RWPE1 (cell line): Measurements from ENCODE around the gene NIN.

Experiments
- CTCF ChIA-PET: fragments of 350-600 bp; sonication (Branson Sonifier 250); formaldehyde crosslinking; extraction: SDS; loops from one replicate; lab custom pipeline; 2021; lab: Yijun Ruan, JAX
- POLR2A ChIA-PET: fragments of 400-600 bp; formaldehyde crosslinking; extraction: SDS; loops from one replicate; lab custom pipeline; 2020; ENCODE audit warnings: antibody characterized with exemption; ENCODE audit not compliant: low non-redundant PET; lab: Yijun Ruan, JAX
- DNase-seq: peaks from one replicate; pipeline ENCODE4 v3.0.0; 2012; ENCODE audit warnings: low spot score
- H3K27ac ChIP-seq: fragments of 450-650 bp; 2 replicates; pipeline ENCODE4 v1.5.1; 2017
- TF ChIP-seq, protein P1 (sequence below): fragments of 450-650 bp; conservative IDR thresholded peaks from 2 replicates; pipeline ENCODE4 v1.5.1; 2017; ENCODE audit warnings: low read depth, mild to moderate bottlenecking

The NIN gene

DNA sequence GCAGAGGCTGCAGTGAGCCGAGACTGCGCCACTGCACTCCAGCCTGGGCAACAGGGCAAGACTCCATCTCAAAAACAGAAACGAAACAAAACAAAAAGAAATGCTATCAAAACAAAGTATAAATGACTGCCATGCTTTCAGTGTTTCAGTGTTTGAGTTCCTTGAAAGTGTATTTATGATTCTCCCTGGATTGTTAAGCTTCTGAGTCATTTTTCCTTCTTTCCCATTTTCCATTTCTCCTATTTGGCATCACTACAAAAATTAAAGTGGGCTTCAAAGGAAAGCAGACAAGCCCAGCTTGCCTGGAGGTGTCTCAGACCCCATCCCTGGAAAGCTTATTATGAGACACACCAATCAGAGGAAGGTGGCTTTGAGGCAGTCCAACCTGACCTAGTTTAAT, 35.1 kb downstream of the NIN start:
- DNase-seq = no peak
- CTCF ChIA-PET = interaction anchor here (0.5 to 0.7 kb wide), 2 partner anchors 15 to 562 kb away, joined by 3 to 4 read pairs; no protein-coding TSS in a partner anchor
- H3K27ac ChIP-seq = no peak overlapping the region
- TF ChIP-seq, protein P1, sequence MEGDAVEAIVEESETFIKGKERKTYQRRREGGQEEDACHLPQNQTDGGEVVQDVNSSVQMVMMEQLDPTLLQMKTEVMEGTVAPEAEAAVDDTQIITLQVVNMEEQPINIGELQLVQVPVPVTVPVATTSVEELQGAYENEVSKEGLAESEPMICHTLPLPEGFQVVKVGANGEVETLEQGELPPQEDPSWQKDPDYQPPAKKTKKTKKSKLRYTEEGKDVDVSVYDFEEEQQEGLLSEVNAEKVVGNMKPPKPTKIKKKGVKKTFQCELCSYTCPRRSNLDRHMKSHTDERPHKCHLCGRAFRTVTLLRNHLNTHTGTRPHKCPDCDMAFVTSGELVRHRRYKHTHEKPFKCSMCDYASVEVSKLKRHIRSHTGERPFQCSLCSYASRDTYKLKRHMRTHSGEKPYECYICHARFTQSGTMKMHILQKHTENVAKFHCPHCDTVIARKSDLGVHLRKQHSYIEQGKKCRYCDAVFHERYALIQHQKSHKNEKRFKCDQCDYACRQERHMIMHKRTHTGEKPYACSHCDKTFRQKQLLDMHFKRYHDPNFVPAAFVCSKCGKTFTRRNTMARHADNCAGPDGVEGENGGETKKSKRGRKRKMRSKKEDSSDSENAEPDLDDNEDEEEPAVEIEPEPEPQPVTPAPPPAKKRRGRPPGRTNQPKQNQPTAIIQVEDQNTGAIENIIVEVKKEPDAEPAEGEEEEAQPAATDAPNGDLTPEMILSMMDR = no peak
- POLR2A ChIA-PET = no interaction called here

DNA sequence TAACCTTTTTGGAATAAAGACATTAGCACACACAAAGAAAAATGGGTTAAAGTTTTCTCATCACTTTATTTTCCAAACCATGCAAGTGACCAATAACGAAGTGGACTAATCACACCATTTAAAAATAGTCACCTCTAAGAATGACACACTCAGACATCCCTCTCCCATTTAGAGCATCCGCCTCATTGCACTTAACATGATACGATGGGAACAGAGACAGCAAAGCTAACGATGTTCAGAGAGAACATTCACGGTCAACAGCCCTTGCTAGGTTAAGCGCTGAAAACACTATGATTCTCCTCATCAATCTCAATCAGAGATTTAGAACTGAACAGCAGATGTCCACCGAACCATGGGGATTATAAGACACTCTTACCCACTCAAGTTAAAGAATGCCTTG, 35.8 kb downstream of the NIN start:
- CTCF ChIA-PET = interaction anchor here (0.7 to 1.4 kb wide), 2 partner anchors 14 to 17 kb away, joined by 3 read pairs; no protein-coding TSS in a partner anchor
- TF ChIP-seq, protein P1 = no peak
- DNase-seq = no peak
- POLR2A ChIA-PET = no interaction called here
- H3K27ac ChIP-seq = no peak overlapping the region

GRCh38 chr14:50794068-50794645, 36.8 kb downstream of the NIN start:
- H3K27ac ChIP-seq = no peak overlapping the region
- ChIA-PET POLR2A (interaction anchor here (0.6 kb wide), 1 partner anchor 17 kb away, joined by 4 read pairs; no protein-coding TSS in a partner anchor), CTCF (interaction anchor here (1.4 kb wide), 1 partner anchor 16 kb away, joined by 3 read pairs; no protein-coding TSS in a partner anchor)
- TF ChIP-seq, protein P1 = no peak
- DNase-seq = no peak

DNA sequence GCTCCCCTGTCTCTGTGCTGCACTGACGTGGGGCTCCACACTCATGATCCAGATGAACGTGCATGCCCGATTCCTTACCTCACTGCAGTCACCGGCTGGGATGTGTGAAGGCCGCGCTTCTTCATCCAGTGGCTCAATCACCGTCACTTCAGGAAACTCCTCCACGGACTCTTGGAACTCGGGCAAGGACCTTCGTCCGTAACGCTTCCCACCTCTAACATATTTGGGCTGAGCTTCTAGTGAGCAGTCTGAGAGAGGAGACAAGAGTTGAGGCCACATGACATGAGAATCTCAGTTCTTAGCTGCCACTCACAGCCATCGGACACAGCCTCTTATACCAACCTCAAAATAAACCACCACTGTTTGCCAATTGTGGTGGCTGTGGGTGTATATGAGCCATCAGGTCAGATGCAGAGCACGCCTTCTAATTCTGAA, 38.3 kb downstream of the NIN start:
- no peak for DNase-seq
- ChIA-PET CTCF (interaction anchor here (1.0 kb wide), 1 partner anchor 15 kb away, joined by 3 read pairs; no protein-coding TSS in a partner anchor), POLR2A (no interaction called here)
- TF ChIP-seq, protein P1 = no peak
- H3K27ac ChIP-seq = no peak overlapping the region

GRCh38 chr14:50792051-50792477, 38.9 kb downstream of the NIN start:
- DNase-seq = no peak
- ChIA-PET CTCF (interaction anchor here (1.0 kb wide), 1 partner anchor 14 kb away, joined by 3 read pairs; no protein-coding TSS in a partner anchor), POLR2A (no interaction called here)
- TF ChIP-seq, protein P1 = no peak
- no peak overlapping the region for H3K27ac ChIP-seq

DNA sequence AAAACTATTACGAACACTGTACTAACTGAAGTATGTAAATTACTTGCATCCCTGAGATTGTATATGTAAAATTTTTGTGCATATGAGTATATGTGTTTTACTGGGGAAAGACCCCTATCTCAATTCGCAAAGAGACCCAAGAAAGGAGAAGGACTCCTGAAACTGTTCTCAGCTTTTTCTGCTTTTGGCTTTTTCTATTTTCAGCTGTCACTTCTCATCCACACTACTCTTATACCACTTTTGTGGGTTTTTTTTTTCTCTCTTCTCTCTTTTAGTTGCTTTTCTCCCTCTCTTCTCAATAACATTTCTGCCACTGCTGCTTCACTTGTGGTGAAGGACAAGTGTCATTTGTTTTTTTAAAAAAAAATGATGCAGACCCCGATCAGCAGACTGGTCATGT, 39.8 kb downstream of the NIN start:
- H3K27ac ChIP-seq = no peak overlapping the region
- ChIA-PET CTCF (interaction anchor here (0.6 kb wide), 1 partner anchor 30 kb away, joined by 3 read pairs; no protein-coding TSS in a partner anchor), POLR2A (no interaction called here)
- no peak for DNase-seq
- TF ChIP-seq, protein P1 = no peak
